ENCODE results near the gene CTSA. TPM values are rescaled to one million over a fixed set of nuclear protein-coding genes. Genes with fewer than 3 reads are reported as not detected.
A peak's percentile ranks its signal among the peaks of the same experiment; 100 is the strongest.
"Not testable (repeated sequence)": the region's sequence is repeated elsewhere in the genome, so short reads cannot be mapped to it uniquely, and the experiment has no call there.

CTSA gene
- total RNA-seq, 1 experiment from 2014 or later: 34.7 TPM

GRCh38 chr20:45866454-45866853 is 24.7 kb upstream of the CTSA start:
- no peak for DNase-seq (ENCODE audit: low read depth)

- DNase-seq (ENCODE audit: low read depth): no peak
These were observed 23.9 kb upstream of the CTSA start for GRCh38 chr20:45867136-45867818.

DNA sequence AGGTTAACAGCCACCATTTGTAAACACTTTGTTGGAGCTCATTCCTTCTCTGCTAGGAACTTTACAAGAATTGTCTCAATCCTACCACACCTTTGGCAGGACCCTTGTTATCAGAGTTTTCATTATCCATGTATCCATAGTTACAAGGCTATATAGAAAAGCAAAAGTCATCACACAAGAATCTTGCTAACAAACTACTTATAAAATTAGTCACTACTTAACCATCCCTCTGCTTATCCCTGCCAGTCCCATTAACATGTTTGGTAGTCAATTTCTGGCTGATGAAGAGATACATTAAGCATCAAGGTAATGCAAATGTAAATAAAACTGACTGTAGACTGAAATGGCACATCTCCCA is 23.3 kb upstream of the CTSA start:
- peak; percentile 41 for DNase-seq (ENCODE audit: low read depth)

GRCh38 chr20:45872626-45873025 is 18.5 kb upstream of the CTSA start:
- no peak for DNase-seq (ENCODE audit: low read depth)

DNA sequence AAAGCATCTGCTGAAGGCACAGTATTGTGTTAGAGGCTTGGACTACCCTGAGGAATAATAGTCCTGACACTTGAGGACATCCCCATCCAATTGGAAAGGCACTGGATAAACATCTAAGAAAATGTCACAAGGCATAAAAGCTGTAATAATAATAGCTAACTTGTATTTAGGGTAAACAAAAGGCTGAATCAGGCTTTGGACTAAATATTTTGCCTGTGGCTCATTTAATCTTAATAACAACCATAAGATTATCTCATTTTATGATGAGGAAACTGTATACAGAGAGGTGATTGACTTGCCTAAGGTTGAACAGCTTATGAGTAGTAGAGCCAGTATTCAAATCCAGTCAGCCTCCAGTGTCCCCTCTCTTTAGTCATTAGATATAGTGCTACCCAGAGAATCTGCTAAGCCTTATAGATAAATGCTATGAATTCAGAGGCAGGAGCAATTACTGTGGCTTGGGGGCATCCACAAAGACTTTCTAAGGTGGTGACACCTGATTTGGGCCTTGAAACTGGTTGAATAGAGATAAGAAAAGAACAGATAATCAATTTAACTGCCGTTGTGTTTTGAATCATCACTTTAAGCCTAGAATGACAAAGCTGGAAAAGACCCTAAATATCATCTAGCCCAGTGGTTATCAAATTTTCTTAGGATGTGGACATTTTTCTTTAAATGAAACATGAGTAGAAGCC is 17.6 kb upstream of the CTSA start:
- DNase-seq (ENCODE audit: low read depth): no peak

DNA sequence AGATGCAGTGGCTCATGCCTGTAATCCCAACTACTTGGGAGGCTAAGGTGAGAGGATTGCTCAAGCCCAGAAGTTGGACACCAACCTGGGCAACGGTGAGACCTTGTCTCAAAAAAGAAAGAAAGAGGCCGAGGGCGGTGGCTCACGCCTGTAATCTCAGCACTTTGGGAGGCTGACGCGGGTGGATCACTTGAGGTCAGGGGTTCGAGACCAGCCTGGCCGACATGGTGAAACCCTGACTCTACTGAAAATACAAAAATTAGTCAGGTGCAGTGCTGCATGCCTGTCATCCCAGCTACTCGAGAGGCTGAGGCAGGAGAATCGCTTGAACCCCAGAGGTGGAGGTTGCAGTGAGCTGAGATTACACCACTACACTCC is 17.0 kb upstream of the CTSA start:
- not testable (repeated sequence) for DNase-seq (ENCODE audit: low read depth)

- DNase-seq (ENCODE audit: low read depth): no peak
These were observed 16.6 kb upstream of the CTSA start for GRCh38 chr20:45874576-45874975.

- no peak for DNase-seq (ENCODE audit: low read depth)
These were observed 12.9 kb upstream of the CTSA start for GRCh38 chr20:45878076-45878761.

- peak; percentile 99 for DNase-seq (ENCODE audit: low read depth)
These were observed 9.9 kb upstream of the CTSA start, which contains the start of gene ZSWIM1 for GRCh38 chr20:45880988-45881788. Gene ZSWIM1 (plus strand): TSS chr20:45881227. CDS start chr20:45882593, 1,366 bp downstream.

DNA sequence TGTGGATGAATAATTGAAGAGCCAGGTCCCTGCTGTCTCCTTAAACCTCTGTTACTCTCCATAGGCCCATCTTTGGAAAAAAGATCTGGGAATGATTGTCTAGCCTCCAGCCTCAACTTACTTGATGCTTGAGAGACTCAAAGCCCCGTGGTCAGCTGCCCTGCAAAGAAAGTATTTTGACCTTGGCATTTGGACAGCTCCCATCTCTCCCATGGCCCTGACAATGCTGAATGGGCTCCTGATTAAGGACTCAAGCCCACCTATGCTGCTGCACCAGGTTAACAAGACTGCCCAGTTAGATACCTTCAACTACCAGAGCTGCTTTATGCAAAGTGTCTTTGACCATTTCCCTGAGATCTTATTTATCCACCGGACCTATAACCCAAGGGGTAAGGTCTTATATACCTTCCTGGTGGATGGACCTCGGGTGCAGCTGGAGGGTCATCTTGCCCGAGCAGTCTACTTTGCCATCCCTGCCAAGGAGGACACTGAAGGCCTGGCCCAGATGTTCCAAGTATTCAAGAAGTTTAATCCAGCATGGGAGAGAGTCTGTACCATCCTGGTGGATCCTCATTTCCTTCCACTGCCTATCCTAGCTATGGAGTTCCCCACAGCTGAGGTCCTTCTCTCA is 8.6 kb upstream of the CTSA start:
- no peak for DNase-seq (ENCODE audit: low read depth)

GRCh38 chr20:45883100-45883469 is 8.1 kb upstream of the CTSA start:
- DNase-seq (ENCODE audit: low read depth): no peak

DNA sequence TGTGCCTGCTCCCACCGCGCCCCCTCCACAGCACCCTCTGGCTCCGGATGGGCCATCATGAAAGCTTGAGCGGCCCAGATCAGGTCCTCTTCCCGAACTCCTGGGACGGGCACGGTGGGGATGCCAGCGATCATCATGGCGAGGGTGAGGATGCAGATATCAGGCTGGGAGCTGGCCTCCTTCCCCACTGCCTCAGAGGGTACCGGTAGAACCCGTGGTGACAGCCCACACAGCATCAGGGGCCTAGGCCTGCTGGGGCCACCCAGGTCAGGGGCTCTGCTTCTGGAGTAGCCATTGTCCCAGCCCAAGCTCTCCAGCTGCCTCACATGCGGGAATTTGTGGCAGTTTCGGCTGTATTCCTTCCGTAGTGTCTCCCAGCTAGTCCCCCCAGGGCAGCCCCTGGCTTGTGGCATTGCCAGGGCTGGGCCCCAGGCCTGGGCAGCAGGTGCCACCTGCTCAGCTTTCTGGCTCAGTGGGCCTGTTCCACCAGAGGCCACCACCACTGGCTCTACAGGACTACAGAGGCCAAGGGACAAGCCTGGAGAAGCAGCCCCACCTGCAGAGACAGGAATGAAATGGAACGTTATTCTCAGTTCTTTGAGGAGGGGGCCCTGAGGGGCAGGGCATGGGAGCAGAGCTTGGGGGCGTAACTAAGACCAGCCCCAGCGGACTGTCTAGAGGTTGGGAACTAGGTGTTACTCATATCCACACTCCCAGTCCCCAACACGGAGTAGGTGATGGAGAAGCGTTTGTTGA is 4.4 kb upstream of the CTSA start:
- DNase-seq (ENCODE audit: low read depth): no peak

GRCh38 chr20:45887346-45887715 is 3.8 kb upstream of the CTSA start, which contains the start of gene SPATA25:
Gene SPATA25 (minus strand): TSS chr20:45887622. CDS start chr20:45887590, 32 bp downstream.
- DNase-seq (ENCODE audit: low read depth): no peak

- no peak for DNase-seq (ENCODE audit: low read depth)
These were observed 2.5 kb upstream of the CTSA start for GRCh38 chr20:45888681-45889080.

- peak; percentile 84 for DNase-seq (ENCODE audit: low read depth)
These were observed 804 bp upstream of the CTSA start for GRCh38 chr20:45890077-45890984.

- DNase-seq (ENCODE audit: low read depth): no peak
These were observed 1.1 kb downstream of the CTSA start for GRCh38 chr20:45892049-45892825.

GRCh38 chr20:45892828-45893500 is 1.8 kb downstream of the CTSA start:
- DNase-seq (ENCODE audit: low read depth): no peak

GRCh38 chr20:45893831-45894230 is 2.7 kb downstream of the CTSA start:
- no peak for DNase-seq (ENCODE audit: low read depth)

Measured in Daoy (cell line).